B cell (primary cell): ENCODE results near the gene MUC20.

Experiments
- EZH2 ChIP-seq: IDR thresholded peaks from 2 replicates; pipeline ENCODE4 v1.6.1; 2012; ENCODE audit warnings: borderline replicate concordance, low read depth, mild to moderate bottlenecking, moderate library complexity, low read length; ENCODE audit not compliant: insufficient read depth, poor library complexity, severe bottlenecking
- TF ChIP-seq, protein P1 (sequence below): fragments of 200-600 bp; IDR thresholded peaks from one replicate; pipeline ENCODE4 v1.8.0; 2022; ENCODE audit warnings: antibody characterized with exemption, mild to moderate bottlenecking

DNA sequence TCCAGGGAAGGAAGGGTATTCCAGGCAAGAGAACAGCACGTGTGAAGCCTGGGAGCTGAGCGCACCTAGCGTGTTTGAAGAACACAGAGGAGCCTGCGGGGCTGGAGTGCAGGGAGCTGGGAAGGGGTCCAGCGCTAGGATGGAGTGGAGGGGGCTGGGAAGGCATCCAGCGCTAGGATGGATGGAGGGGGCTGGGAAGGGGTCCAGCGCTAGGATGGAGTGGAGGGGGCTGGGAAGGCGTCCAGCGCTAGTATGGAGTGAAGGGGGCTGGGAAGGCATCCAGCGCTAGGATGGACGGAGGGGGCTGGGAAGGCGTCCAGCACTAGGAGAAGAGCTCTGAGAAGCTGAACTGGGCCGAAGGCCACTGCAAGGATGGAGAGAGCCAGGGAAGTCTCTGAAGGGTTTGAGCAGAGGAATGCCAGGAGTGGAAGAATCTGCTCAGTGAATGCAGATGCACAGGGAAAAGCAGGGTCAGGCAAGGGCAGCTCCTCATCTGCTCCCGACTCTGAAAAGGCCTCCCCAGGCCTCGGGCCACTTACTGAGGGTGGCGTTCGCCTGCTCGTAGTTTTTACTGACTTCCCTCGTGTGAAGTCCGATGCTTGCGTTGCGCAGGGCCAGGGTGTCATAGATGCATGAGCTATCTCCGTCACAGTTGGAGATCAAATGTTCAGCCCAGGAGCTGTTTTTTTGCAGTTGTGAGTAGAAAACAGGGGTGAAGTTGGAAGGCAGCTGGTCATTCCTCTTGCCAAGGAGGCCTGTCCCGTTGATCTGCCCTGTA lies 39.8 kb downstream of the MUC20 start:
- TF ChIP-seq, protein P1, sequence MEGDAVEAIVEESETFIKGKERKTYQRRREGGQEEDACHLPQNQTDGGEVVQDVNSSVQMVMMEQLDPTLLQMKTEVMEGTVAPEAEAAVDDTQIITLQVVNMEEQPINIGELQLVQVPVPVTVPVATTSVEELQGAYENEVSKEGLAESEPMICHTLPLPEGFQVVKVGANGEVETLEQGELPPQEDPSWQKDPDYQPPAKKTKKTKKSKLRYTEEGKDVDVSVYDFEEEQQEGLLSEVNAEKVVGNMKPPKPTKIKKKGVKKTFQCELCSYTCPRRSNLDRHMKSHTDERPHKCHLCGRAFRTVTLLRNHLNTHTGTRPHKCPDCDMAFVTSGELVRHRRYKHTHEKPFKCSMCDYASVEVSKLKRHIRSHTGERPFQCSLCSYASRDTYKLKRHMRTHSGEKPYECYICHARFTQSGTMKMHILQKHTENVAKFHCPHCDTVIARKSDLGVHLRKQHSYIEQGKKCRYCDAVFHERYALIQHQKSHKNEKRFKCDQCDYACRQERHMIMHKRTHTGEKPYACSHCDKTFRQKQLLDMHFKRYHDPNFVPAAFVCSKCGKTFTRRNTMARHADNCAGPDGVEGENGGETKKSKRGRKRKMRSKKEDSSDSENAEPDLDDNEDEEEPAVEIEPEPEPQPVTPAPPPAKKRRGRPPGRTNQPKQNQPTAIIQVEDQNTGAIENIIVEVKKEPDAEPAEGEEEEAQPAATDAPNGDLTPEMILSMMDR, result no peak
- no peak for TF ChIP-seq EZH2
